ENCODE data around the gene RASL11A.
"Not testable (repeated sequence)": the region's sequence is repeated elsewhere in the genome, so short reads cannot be mapped to it uniquely, and the experiment has no call there.

RASL11A gene

GRCh38 chr13:27300406-27300805, 29.8 kb downstream of the RASL11A start:
- not testable (repeated sequence) for ATAC-seq, DNase-seq

GRCh38 chr13:27300941-27301586, 30.4 kb downstream of the RASL11A start:
- ATAC-seq, result no peak
- no peak for DNase-seq

GRCh38 chr13:27302643-27303262, 32.1 kb downstream of the RASL11A start:
- DNase-seq, result no peak
- no peak for ATAC-seq

- ATAC-seq (no peak), DNase-seq (no peak)
Observed at GRCh38 chr13:27304099-27304498, 33.5 kb downstream of the RASL11A start.

- DNase-seq, result no peak
- ATAC-seq, result no peak
Observed at GRCh38 chr13:27304611-27305010, 34.0 kb downstream of the RASL11A start.

- ATAC-seq, result no peak
Observed at GRCh38 chr13:27306364-27306763, 35.7 kb downstream of the RASL11A start.

GRCh38 chr13:27308941-27309340, 38.3 kb downstream of the RASL11A start:
- no peak for DNase-seq
- no peak for ATAC-seq

More at GRCh38 chr13:27306364-27306763, 35.7 kb downstream of the RASL11A start:
- DNase-seq, result no peak

GRCh38 chr13:27309401-27309958, 38.9 kb downstream of the RASL11A start:
- ATAC-seq, result no peak
- no peak for DNase-seq

- no peak for DNase-seq
- no peak for ATAC-seq
Observed at GRCh38 chr13:27309967-27310598, 39.5 kb downstream of the RASL11A start.

- DNase-seq (no peak), ATAC-seq (no peak)
Observed at GRCh38 chr13:27310946-27311345, 40.3 kb downstream of the RASL11A start.

GRCh38 chr13:27311518-27312210, 41.0 kb downstream of the RASL11A start:
- DNase-seq (no peak), ATAC-seq (no peak)

- DNase-seq (no peak), ATAC-seq (no peak)
Observed at GRCh38 chr13:27313770-27314169, 43.1 kb downstream of the RASL11A start.

- no peak for ATAC-seq
- DNase-seq, result no peak
Observed at GRCh38 chr13:27319404-27319803, 48.8 kb downstream of the RASL11A start.

GRCh38 chr13:27321468-27322431, 51.1 kb downstream of the RASL11A start:
- ATAC-seq (peak; percentile 79), DNase-seq (peak; percentile 9)

GRCh38 chr13:27322443-27322842, 51.8 kb downstream of the RASL11A start:
- not testable (repeated sequence) for ATAC-seq, DNase-seq
